Endothelial cell (in vitro differentiated cells): Measurements from ENCODE around the gene SLC1A1. TPM values are rescaled to one million over a fixed set of nuclear protein-coding genes. Genes with fewer than 3 reads are reported as not detected.

Experiments
- DNase-seq: peaks from one replicate; pipeline ENCODE4 v3.0.0; 2021; ENCODE audit warnings: low spot score
- H3K27ac Mint-ChIP-seq: one replicate; pipeline ENCODE4 v1.8.0; 2021; ENCODE audit warnings: mixed read lengths, inconsistent platforms; ENCODE audit not compliant: unreplicated experiment
- H3K27me3 Mint-ChIP-seq: one replicate; pipeline ENCODE4 v1.8.0; 2021; ENCODE audit warnings: mild to moderate bottlenecking, moderate library complexity, mixed read lengths, inconsistent platforms; ENCODE audit not compliant: unreplicated experiment
- H3K36me3 Mint-ChIP-seq: one replicate; pipeline ENCODE4 v1.8.0; 2021; ENCODE audit warnings: mild to moderate bottlenecking, low read depth, mixed read lengths, inconsistent platforms; ENCODE audit not compliant: unreplicated experiment
- H3K4me1 Mint-ChIP-seq: one replicate; pipeline ENCODE4 v1.8.0; 2021; ENCODE audit warnings: mild to moderate bottlenecking, mixed read lengths, inconsistent platforms; ENCODE audit not compliant: unreplicated experiment
- H3K4me3 Mint-ChIP-seq: one replicate; pipeline ENCODE4 v1.8.0; 2021; ENCODE audit warnings: mild to moderate bottlenecking, mixed read lengths, inconsistent platforms; ENCODE audit not compliant: unreplicated experiment
- H3K9me3 Mint-ChIP-seq: one replicate; pipeline ENCODE4 v1.8.0; 2021; ENCODE audit warnings: mixed read lengths, inconsistent platforms; ENCODE audit not compliant: unreplicated experiment
- total RNA-seq: library from RNA; stranded (reverse); fragmentation: NEBNext Ultra II Directional; extraction: Animal tissue kit (Norgen Biotek cat#: 25700); gene quantifications from one replicate; pipeline ENCODE4 v1.2.1, GENCODE V29; 2021; ENCODE audit not compliant: unreplicated experiment
- TF ChIP-seq, protein P1 (sequence below): fragments of 200-600 bp; sonication (generic); IDR thresholded peaks from one replicate; pipeline ENCODE4 v1.5.0; 2021; ENCODE audit warnings: antibody characterized with exemption; ENCODE audit not compliant: unreplicated experiment

Gene SLC1A1
- total RNA-seq, 1 donor from 2014 or later, result 2.2 TPM

- TF ChIP-seq, protein P1, sequence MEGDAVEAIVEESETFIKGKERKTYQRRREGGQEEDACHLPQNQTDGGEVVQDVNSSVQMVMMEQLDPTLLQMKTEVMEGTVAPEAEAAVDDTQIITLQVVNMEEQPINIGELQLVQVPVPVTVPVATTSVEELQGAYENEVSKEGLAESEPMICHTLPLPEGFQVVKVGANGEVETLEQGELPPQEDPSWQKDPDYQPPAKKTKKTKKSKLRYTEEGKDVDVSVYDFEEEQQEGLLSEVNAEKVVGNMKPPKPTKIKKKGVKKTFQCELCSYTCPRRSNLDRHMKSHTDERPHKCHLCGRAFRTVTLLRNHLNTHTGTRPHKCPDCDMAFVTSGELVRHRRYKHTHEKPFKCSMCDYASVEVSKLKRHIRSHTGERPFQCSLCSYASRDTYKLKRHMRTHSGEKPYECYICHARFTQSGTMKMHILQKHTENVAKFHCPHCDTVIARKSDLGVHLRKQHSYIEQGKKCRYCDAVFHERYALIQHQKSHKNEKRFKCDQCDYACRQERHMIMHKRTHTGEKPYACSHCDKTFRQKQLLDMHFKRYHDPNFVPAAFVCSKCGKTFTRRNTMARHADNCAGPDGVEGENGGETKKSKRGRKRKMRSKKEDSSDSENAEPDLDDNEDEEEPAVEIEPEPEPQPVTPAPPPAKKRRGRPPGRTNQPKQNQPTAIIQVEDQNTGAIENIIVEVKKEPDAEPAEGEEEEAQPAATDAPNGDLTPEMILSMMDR, result no peak
- Mint-ChIP-seq H3K36me3 (peaks cover 7% of the 10 kb centered on the region), H3K27me3 (peaks cover 10% of the 10 kb centered on the region), H3K9me3 (no peaks in the 10 kb centered on the region), H3K27ac (no peak overlapping the region), H3K4me1 (peaks cover 21% of the 10 kb centered on the region), H3K4me3 (peak overlapping the region; percentile 84)
- DNase-seq, result peak; percentile 19
Measured at GRCh38 chr9:4489562-4489918, 728 bp upstream of the SLC1A1 start.

GRCh38 chr9:4490705-4491625 lies 697 bp downstream of the SLC1A1 start:
- H3K4me3 Mint-ChIP-seq, result peak overlapping the region; percentile 93
- H3K4me1 Mint-ChIP-seq, result peaks cover 21% of the 10 kb centered on the region
- H3K9me3 Mint-ChIP-seq, result no peaks in the 10 kb centered on the region
- peaks cover 14% of the 10 kb centered on the region for H3K27me3 Mint-ChIP-seq
- H3K36me3 Mint-ChIP-seq, result peaks cover 7% of the 10 kb centered on the region
- peak; percentile 10 for DNase-seq
- TF ChIP-seq, protein P1, result no peak
- H3K27ac Mint-ChIP-seq, result no peak overlapping the region

- DNase-seq, result no peak
- H3K27ac Mint-ChIP-seq, result no peak overlapping the region
- peaks cover 7% of the 10 kb centered on the region for H3K36me3 Mint-ChIP-seq
- peaks cover 21% of the 10 kb centered on the region for H3K4me1 Mint-ChIP-seq
- H3K27me3 Mint-ChIP-seq, result peaks cover 12% of the 10 kb centered on the region
- TF ChIP-seq, protein P1, result no peak
- H3K4me3 Mint-ChIP-seq, result peak overlapping the region; percentile 93
- H3K9me3 Mint-ChIP-seq, result no peaks in the 10 kb centered on the region
Measured at GRCh38 chr9:4491626-4491975, 1.3 kb downstream of the SLC1A1 start.

- Mint-ChIP-seq H3K4me1 (peaks cover 19% of the 10 kb centered on the region), H3K27me3 (peaks cover 12% of the 10 kb centered on the region)
Measured at GRCh38 chr9:4494332-4494731, 4.1 kb downstream of the SLC1A1 start.

More at GRCh38 chr9:4494332-4494731, 4.1 kb downstream of the SLC1A1 start:
- DNase-seq, result no peak
- TF ChIP-seq, protein P1, result no peak
- Mint-ChIP-seq H3K4me3 (no peak overlapping the region), H3K9me3 (no peaks in the 10 kb centered on the region), H3K36me3 (peaks cover 5% of the 10 kb centered on the region), H3K27ac (no peak overlapping the region)
